GM19467 (cell line): ENCODE measurements around the gene C16orf95.
"Not testable (repeated sequence)": the region's sequence is repeated elsewhere in the genome, so short reads cannot be mapped to it uniquely, and the experiment has no call there.

Experiments
- ATAC-seq: cut with Tn5 transposase; IDR thresholded peaks from one replicate; pipeline ENCODE4 v1.9.1; 2021; ENCODE audit warnings: mild to moderate bottlenecking, moderate library complexity; ENCODE audit not compliant: unreplicated experiment

C16orf95 gene

DNA sequence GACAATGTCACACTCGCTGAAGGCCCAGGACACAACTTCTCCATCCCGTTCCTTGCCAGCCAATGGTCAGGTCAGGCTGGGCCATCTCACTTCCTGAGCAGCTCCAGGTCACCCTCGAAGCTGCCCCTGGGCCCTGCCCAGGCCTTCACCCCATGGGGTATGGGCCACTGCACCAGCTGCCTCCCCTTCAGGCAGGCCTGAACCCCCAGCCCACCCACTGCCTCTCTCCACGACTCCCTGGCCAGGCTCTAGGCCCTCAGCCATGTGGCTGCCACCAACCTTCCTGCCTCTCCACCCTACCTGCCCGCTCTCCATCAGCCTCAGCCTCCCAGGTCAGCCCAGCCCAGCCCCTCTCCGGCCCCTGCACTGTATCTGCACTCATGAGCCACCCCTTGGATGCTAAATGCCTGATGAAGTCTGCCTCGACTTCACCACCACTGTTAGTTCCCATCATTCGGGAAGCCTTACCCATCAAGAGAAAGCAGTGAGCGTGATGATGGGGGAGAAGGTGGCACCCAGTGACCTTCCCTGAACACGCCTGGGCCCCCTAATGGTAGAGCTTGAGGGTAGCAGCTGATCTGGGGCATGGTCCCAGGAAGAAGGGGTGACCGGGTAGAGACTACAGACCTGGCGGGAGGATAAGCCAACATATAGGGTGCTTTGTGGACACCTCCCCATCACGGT, 30.9 kb upstream of the C16orf95 start:
- ATAC-seq, result no peak

DNA sequence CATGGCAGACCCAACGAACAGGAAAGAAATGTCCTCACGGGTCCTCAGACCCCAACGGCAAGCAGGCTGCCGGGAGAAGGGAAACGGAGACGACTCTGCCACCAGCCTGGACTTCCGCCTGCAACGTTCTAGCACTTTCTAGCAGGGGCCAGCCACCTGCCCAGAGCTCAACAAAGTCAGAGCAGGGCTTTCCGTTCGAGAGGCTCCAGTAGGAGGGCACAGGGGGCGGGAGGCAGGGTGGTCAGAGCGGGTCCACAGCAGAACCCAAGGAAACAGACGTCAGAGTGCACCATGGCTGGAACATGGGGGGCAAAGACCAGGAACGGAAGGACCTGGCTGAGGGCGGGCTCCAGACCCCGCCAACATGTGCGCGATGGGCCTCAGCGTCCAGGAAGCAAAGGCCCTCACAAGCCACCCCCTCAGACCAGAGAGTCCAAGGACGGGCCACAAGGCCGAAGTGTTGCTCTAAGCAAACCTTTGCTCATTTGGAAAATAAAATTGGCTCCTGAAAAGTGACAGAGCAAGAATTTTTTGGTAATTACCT, 29.4 kb upstream of the C16orf95 start:
- no peak for ATAC-seq

DNA sequence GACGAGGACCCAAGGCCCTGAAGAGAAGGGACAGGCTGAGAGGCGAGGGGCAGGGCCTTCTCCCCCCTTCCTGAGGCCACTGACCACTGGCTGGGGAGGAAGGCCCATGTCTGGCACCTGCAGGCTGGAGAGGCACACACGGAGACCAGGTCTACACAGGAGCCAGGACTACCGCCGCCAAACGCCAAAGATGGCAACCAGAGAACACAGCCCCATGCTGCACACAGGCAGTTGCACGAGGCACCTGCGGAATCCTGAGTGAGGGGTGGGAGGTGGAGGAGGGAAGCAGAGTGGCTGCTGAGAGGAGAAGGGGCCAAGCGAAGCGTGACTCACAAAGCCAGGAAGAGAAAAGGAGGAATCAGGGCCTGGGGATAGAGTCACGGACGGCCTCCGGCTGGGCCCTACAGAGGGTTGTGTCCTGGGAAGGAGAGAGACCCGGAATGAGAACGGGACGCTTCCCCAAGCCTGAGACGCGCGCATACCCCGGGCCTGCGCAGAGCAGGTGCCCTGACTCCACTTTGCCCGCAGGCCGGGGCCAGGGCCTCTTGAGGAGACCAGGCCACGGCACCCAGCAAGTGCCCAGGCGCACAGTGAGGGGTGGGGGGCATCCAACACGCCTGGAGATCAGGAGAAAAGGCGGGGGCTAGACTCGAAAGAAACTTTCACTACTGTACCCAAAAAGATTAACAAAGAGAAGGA, 28.7 kb upstream of the C16orf95 start:
- ATAC-seq, result no peak

DNA sequence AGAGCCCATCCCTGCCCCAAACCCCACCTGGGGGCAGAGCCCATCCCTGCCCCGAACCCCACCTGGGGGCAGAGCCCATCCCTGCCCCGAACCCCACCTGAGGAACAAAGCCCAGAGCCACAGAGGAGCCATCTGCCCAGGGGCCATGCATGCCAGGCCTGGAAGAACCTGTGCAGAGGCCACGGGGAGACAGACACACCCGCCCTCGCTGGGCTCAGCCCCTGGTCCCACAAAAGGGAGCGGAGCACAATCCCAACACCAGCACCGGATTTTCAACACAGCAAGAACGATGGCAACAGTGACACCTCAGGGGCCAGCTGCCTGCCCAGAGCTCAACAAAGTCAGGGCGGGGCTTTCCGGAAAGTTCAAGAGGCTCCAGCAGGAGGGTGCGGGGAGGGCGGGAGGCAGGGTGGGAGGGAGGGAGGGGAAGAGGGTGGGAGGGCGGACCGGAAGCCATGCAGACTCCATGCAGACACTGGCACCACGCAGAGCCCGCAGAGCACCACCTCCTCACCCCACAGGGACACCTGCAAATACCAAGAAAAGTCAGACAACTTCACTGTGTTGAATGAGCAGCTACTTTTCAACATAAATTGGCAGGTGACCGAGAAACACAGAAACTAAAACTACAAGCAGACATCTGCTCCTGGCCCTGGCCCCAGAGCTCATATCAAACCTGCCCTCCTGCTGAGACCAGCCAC, 27.9 kb upstream of the C16orf95 start:
- ATAC-seq, result no peak

DNA sequence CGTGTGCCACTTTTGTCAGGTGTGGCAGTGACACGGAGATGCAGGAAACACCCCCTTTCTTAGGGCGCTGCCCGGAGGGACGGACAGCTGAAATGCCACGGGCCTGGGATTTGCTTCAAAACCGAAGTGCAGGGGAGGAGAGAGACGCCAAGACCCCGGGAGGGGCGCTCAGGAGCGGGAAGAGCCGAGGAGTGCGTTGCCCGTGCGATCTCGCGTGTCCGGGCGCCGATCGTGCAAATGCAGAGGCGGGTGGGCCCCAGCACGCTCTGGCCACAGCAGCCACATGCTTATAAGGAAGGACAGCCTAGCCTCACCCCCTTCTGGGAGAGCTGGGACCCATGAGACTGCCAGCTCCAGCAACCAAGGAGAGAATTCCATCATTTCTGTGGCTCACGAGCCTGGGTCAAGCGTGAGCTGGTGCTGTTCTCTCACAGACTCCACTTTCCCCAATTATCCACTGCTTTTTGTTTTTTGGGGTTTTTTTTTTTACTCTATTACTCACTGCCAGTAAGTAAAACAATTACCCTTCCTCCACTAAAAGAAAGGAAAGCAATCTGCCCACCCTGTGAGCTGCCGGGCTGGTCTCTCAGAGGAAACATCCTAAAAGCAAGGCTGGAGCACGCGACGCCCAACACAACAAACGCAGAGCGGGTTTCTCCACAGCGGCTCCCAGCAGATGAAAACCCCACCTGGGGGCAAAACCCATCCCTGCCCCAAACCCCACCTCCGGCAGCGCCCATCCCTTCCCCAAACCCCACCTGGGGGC, 27.2 kb upstream of the C16orf95 start:
- no peak for ATAC-seq

DNA sequence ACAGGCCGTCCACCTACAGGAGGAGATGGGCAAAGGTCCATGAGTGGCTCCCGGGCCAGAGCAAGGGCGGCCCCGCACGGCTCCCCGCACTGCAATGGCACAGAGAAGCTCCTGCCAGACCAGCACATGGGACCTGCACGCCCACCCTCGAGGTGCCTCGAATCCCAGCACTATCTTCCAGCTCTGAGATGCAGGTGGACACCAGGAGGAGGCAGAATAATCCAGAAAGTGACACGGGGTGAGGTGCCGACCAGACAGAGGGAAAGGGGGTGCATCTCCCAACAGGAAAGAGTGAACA, 26.5 kb upstream of the C16orf95 start:
- no peak for ATAC-seq

DNA sequence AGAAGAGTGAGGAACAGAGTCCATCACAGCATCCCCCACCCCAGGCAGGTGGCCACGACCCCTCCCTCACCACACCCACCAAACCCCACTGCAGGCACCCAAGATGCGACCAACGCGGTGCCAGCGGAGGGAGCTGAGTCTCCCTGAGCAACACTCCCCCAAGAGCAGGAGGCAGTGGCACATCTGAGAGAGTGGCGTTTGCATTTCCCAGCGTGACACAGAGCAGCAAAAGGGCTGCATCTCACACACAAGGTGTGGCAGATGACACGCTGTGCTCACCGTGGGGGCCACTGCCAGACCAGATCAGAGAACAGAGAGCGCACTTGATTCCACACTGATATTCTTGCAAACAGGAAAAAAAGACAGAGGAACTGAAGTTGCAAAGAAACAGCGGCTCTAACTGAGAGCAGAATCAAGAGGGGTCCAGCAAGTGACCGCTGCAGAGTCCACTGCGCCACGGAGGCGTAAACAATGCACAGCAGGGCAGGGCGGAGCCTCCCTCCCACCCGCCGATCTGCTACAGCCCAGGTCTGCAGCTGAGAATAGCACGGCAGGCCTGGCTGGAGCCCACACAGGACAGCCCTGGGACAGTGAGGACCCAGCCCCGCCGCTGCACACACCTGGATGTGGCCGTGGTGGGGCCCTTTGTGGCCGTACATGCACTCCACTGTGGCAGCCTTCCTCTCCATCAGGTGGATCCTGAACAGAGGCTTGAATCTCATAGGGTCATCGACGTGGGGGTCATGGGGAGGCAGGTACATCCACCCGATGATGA, 26.0 kb upstream of the C16orf95 start:
- no peak for ATAC-seq

DNA sequence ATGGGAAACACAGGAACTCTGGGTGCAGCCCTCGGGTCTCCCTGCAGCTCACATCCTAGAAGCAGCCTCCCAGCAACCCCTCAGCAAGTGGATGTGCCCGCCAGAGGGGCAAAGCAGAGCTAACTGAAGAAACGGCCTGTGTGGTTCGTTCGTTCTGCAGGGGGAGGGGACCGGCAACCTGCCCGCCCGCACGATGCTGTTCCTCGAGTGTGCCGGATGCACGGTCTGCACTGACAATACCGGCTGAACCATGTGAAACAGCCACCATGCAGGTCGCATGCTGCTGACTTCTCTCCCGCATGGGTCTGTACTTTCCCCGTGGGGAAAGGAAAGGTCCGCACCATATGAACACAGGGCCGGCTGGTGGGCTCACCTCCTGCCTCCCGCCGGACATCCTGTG, 25.3 kb upstream of the C16orf95 start:
- no peak for ATAC-seq

DNA sequence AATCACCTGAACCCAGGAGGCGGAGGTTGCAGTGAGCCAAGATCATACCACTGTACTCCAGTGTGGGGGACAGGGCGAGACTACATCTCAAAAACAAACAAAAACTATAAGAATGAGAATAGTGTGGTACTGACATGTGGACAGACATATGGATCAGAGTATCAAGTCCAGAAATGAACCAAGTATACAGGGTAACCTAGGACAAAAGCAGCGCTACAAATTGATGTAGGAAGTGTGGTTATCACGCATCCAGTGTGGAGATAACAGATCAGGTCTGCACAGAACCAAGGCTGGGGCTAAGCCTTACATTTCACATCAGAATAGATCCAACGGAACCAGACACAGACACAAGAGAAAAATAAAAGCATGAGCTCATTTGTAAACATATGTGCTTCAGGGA, 23.0 kb upstream of the C16orf95 start:
- no peak for ATAC-seq

DNA sequence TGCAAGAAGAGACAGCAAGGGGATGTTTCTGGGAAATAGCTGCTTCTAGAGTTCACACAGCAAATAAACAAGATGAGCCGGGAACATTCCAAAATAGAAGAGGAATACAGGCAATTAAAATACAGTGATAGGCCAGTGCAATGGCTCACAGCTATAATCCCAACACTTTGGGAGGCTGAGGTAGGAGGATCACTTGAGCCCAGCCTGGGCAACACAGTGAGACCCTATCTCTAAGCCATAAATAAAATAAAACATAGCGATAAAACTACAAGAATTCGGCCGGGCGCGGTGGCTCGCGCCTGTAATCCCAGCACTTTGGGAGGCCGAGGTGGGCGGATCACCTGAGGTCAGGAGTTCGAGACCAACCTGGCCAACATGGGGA, 22.5 kb upstream of the C16orf95 start:
- ATAC-seq, result not testable (repeated sequence)

DNA sequence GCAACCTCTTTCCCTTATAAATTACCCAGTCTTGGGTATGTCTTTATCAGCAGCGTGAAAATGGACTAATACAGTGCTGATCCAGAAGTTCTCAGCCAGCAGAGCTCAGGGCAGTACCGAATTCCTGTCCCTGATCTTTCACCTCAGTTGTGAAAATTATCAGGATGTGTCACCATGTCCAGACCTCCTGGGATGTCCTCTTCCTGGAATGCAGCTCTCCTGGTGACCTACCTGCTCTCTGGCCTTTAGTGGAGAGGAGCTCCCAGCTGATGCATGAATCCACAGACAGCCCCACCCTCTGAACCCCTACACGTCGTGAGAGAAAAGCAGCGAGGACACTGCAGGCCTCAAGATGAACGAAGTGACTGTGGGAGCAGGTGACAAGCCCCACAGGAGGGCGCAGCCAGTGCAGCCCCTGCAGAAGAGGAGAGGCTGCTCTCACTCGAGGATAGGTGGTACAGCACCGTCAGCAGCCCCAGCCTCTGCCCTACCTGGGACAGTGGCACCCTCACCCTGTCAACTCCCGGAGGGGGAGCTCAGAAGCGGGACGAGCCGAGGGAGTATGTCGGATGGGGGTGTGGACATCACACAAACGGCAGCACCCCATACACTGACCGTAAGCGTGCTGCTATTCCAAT, 22.0 kb upstream of the C16orf95 start:
- ATAC-seq, result no peak

DNA sequence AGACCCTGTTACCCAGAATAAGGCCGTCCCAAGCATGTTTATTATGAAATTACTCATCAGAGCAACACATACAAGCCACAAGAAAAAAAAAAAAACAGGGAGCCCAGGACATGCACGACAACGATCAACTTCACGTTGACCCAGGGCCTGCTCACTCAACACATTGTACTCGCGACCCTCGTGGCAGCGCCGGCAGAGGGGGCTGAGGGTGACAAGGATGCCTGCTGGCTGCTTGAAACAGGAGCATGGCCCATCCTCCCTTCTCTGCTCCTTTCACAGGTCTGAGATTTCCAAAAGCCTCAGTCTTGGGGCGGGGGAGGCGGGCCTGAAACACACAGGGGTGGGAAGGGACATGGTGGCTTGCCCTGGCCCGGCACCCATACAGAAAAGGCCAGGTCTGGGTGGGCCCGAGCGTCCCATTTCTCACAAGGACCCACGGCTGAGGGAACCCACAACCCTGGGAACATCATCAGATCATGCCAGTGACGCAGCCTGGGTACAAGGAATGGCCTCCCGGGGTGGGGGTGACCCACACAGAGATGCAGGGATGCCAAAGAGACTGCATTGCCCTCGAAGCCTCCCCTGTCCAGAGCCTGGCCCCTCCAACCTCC, 21.1 kb upstream of the C16orf95 start:
- ATAC-seq, result no peak

DNA sequence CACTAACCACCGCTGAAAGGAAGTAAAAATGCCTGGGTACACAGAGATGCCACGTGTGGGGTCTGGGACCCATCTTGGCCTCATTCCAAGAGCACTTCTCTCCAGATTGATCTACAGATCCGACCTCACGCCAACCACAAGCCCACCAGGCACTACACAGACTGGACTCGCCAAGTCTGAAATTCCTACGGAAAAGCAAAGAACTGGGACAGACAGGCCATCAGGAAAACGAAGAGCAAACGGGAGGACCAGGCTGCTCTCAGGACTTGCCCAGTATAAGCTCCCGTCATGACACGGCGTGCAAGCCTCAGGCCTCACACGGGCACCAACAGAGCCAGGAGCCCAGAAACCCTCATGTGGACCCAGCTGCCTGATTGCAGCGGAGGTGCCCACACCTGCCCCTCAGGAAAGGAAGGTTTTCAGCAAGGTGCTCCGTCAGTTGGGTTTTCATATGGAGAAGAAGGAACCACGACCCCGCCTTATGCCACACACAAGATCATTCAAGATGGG, 20.1 kb upstream of the C16orf95 start:
- ATAC-seq, result no peak

DNA sequence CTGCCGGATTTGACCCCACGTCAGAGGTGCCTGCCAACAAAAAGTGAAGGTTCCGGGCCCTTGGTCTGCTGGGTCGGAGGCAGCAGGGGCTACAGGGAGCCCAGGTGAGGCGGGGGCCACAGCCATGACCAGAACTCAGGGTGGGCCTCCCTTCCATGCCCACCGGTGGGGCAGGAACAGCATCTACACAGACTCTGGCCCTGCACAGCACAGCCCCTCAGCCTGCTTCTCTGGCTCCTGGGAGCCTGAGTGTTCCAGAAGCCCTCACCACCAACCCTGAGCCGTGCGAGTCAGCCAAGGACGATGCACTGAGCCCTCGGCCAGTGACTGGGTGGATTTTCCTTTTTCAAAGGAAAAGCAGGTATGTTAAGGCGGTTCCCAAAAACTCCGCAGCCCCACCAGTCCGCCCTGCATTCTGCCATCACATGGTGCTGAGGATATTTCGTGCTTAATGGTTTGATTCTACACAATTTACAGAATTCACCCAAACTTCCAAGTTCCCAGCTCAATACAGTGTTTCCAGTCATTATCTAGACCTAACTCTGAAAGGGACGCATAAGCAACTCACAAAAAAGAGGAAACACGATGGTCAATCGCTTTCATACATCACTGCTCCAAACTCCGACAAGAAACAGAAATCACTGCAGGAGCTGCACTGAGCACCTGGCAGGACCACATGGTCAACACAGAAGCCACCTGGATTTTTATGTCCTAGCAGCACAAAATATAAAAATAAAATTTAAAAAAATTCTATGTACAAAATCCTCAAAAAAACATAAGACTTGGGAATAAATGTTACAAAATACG, 19.4 kb upstream of the C16orf95 start:
- no peak for ATAC-seq

DNA sequence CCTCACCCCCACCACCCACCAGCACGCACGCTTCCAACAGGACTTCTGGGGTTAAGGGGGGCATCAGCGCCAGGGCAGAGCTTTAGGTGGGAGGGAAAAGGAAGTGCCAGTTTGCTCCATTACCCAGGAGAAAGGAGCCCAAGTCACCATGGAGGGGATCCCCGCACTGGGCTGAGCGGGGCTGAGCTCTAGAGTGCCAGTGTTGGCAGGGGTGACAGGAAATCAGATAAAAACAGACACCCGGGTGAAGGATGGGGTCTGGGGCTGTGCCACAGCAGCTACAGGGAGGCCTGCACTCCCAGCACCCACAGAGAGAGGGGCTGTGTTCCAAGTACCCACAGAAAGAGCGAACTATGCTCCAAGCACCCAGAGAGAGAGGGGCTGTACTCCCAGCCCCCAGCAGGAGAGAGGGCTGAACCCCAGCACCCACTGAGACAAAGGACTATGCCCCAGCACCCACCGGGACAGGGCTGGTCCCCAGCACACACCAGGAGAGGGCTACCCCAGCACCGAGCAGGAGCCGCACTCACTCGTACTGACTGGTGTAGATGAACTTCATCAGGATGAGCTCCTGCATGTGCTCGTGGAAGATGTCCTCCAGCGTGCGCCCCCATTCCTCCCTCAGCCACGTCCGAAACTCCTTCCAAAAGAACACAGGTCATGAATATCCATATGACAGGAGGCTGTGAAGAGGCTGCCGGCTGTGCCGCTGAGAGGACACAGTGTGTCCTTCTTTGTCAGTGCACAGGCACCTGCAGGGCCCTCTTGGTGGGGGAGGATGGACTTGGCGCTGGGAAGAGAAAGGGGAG, 18.6 kb upstream of the C16orf95 start:
- ATAC-seq, result no peak

DNA sequence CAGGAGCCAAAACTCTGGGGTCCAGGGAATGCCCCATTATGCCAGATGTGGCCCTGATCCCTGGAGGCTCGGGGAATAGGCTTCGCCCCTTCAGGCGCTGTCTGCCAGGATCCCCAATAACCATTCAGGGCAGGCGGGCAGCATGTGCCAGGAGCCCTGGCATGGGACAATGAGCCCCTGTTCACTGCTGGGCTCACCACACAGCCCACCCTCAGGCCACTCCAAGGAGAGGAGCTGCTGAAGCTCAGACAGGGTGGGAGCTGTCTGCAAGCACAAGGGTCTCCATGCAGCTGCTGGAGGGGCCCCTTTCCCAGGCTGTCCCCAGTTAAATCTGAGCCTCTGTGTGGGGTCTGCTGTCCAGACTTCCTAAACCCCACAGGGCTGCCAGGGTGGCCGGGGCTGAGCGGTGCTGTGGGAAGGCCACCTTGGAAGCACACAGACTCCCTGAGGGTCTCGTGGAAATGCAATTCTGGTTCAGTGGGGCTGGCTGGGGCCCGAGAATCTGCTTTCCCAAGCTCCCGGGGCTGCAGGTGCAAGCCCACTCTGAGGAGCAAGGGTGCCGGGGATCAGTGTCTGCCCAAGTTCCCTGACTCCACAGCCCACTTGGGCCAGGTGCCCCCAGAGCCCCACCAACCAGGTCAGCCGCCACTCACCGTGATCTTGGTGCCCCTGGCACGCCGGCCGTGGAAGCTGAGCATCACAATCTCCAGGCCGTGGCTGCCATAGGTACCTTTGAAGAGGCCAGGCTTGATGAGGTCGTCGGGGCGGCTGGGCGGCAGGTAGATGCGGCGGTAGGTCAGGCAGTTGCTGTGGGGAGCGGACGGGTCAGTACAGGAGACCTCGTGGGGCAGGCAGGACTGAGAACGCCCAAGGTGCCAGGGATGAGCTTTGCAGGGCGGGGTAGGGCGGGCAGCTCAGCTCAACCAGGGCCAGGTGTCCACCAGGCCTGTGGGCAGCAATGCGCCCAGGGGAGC, 17.7 kb upstream of the C16orf95 start:
- no peak for ATAC-seq
